T-helper 2 cell (primary cell): ENCODE measurements around the gene TRMT10B.
"Not testable (repeated sequence)": the region's sequence is repeated elsewhere in the genome, so short reads cannot be mapped to it uniquely, and the experiment has no call there.

Experiments
- DNase-seq, 5 experiments: peaks; one replicate each; pipeline versions ENCODE4 v3.0.0 to v3.0.0-alpha.2; 2012 to 2022

The TRMT10B gene

DNA sequence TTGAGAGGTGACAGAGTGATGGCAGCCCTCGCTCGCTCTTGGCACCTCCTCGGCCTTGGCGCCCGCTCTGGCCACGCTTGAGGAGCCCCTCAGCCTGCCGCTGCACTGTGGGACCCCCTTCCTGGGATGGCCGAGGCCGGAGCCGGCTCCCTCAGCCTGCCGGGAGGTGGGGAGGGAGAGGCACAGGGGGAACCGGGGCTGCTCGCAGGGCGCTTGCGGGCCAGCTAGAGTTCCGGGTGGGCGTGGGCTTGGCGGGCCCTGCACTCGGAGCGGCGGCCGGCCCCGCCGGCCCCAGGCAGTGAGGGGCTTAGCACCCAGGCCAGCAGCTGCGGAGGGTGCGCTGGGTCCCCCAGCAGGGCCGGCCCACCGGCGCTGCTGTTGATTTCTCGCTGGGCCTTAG lies 1.9 kb upstream of the TRMT10B start:
- DNase-seq = not testable (repeated sequence)

DNA sequence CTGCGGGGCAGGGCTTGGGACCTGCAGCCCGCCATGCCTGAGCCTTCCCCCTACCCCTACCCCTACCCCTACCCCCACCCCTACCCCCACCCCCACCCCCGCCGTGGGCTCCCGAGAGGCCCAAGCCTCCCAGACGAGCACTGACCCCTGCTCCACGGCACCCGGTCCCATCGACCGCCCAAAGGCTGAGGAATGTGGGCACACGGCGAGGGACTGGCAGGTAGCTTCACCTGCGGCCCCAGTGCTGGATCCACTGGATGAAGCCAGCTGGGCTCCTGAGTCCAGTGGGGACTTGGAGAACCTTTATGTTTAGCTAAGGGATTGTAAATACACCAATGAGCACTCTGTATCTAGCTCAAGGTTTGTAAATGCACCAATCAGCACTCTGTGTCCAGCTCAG lies 1.5 kb upstream of the TRMT10B start:
- not testable (repeated sequence) for DNase-seq

DNA sequence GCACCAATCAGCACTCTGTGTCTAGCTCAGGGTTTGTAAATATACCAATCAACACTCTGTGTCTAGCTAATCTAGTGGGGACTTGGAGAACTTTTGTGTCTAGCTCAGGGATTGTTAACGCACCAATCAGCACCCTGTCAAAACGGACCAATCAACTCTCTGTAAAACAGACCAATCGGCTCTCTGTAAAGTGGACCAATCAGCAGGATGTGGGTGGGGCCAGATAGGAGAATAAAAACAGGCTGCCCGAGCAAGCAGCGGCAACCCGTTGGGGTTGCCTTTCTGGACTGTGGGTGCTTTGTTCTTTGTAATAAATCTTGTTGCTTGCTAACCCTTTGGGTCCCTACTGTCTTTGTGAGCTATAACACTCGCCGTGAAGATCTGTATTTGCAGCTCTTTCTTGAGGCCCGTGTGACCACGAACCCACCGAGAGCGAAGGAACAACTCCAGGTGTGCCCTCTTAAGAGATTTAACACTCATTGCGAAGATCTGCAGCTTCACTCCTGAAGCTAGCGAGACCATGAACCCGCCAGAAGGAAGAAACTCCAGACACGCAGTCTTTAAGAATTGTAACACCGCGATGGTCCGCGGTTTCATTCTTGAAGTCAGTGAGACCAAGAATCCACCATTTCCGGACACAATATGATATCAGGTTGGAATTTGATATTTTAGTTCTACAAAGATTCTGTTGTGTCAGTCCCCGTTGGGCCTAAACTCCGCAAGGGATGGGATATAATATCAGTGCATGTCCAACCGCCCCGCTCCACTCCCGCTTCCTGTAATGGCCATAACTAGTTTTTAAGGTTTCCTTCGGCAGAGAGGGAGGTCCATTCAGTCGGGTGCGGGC lies 740 bp upstream of the TRMT10B start:
- DNase-seq = peak in 1 of 5 experiments; percentile 8

DNA sequence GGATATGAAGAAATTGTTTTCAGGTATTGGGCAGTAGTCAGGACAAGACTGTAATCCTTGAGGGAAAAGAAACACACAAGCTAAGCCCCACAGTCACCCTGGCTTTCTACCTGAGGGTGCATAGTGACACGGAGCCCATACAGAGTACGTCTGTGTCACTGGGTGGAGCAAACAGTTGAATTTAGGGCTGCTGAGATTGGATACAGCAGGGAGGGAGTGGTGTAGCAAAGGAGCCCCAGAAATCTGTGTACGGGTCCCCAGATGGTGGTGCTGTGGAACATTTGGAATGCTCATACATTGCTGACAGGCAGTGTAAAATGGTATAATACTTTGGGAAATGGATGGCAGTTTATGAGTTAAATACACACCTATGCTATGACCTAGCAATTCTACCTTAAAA lies 5.1 kb downstream of the TRMT10B start:
- DNase-seq = no peak

DNA sequence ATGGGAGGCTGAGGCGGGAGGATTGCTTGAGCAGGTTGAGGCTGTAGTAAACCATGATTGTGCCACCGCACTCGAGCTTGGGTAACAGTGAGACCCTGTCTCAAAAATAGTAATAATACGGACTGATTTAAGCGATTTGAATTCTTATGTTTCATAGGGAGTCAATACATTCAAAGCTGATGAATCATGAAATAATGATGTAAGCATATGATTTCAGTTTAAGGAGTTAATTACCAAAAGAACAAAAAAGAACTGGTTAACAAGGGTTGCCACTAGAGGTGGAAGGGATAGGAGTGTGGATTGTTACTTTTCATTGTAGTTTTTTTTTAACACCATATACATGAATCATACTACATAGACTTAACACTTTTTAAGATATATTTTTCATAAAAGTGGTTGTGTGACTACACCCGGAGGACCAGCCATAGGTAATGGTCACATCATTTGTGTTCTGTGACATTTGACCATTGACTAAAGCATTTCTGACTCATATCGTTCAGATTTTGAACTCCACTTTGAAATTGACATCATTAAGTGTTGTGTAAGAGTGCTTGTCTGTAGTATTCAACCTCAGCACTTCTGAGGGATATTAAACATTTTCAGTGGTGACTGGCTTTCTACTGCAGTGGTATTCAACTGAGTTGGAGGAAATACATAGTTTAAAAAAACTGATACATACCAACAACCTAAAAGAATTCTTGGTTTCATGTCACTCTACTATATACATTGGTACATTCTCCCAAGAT lies 7.0 kb downstream of the TRMT10B start:
- DNase-seq = no peak

DNA sequence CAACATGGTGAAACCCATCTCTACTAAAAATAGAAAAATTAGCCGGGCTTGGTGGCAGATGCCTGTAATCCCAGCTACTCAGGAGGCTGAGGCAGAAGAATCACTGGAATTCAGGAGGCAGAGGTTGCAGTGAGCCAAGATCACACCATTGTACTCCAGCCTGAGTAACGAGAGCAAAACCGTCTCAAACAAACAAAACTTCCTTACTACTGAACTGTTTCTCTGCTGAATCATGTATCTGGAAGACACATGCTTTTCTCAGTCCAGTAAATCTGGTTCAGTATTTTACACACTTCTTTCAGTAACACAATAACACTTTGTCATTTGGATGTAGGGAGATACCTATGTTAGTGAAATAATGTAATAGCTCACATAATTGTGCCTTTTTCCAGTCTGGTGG lies 7.9 kb downstream of the TRMT10B start:
- no peak for DNase-seq

DNA sequence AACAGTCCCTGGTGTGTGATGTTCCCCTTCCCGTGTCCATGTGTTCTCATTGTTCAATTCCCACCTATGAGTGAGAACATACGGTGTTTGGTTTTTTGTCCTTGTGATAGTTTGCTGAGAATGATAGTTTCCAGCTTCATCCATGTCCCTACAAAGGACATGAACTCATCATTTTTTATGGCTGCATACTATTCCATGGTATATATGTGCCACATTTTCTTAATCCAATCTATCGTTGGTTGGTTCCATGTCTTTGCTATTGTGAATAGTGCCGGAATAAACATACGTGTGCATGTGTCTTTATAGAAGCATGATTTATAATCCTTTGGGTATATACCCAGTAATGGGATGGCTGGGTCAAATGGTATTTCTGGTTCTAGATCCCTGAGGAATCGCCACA lies 11.7 kb downstream of the TRMT10B start:
- not testable (repeated sequence) for DNase-seq

DNA sequence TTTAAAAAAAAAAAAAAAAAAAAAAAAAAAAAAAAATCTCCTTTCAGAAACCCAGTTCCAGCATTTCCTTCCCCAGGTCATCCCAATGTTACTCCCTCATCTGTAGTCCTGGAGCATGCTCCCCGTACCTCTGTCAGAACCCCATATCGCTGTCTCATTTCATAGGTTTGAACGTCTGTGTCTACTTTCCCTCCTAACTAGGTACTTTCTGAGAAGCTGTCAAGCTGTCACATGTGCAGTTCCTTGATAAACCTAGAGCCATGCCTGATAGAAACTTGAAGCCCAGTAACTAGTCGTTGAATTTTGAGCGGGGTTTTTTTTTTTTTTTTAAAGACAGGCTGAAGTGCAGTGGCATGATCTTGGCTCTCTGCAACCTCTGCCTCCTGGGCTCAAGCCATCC lies 15.7 kb downstream of the TRMT10B start:
- no peak for DNase-seq

DNA sequence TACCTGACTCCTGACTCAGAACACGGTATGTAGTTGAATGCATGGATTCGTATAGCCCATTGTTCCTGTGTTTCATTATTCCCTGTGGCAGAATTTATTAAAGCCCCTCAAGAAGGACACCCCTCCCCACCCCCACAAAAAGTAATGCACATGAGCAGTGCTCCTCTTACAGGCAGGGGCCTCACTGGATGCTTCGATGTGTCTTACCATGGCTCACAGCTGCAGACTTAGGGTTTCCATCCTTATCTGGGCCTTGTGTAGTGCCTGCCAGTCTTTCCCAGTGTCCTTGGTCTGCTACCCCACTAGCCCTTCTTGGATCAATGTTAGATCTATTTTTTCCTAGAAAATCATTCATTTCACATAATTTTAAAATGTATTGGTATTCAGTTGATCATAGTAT lies 16.4 kb downstream of the TRMT10B start:
- no peak for DNase-seq

DNA sequence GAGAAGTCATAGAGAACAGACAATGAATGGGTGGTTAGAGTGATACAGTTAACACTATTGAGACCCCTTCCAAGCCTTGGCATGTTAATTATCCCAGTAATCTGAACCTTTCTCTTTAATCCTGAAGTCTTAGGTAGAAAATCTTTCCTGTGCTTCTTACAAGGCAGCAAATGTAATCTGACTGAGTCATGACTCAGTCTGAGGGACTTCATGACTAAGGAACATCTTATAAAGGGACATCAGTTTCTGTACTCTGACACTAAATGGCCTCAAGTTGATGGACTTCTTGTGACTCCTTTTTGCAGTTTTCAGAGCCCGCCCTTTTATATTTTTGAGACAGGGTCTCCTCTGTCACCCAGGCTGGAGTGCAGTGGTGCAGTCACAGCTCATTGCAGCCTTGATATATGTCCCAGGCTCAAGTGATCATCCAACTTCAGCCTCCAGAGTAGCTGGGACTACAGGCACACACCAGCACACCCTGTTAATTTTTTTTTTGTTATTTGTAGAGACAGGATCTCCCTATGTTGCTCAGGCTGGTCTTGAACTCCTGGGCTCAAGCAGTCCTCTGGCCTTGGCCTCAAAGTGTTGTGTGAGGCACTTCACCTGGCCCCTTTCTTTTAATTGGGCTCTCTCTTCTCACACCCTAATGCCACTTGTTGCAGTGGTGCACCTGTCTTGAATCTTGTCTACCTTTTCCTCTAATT lies 21.8 kb downstream of the TRMT10B start:
- no peak for DNase-seq

DNA sequence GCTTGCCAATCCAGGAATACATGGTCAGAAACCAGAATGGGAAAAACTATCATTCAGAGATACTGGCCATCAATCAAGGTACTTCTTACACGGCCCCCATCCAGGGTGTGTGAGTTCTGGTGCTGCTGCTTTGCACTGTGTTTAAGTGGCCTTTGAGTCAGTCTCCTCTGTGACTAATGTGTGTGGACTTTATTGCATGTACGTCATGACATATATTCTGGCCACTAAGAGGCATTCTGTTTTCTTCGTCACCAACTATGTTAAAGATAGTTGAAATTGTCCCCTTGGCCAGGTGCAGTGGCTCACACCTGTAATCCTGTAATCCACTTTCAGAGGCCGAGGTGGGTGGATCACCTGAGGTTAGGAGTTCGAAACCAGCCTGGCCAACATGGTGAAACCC lies 22.7 kb downstream of the TRMT10B start:
- no peak for DNase-seq

DNA sequence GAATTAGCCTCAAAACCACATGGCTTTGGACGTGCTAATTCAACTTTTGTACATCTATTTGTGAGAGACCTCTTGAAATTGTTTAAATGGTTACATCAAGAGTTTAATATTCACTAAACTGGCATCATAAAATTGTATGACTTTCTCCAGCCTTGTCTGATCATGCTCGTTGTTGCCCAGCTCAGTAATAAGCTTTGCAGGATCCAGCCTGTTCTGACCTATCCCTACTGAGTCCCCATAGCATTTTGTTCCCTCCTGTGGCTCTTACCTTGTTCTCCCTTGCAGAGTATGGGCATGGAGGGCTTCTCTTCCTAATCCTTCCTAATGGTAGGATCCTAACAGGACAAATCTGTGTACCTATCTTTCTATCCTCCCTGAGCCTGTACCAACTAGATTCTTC lies 24.9 kb downstream of the TRMT10B start:
- DNase-seq = no peak

DNA sequence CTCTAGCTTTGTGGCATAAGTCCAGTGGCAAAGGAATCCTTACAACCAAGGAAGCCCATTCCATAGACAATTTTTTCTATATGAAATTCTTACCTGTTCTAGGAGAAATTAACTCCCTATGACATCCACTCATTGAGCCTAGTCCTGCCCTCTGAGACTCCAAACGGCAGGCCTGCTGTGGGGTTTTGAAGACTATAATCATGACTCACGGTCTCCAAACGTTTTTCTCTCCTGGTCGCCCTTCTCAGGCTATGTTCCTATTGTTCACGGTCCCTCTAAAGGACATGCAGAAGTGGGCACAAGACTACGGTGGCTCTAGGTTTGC lies 30.6 kb downstream of the TRMT10B start:
- DNase-seq = no peak

DNA sequence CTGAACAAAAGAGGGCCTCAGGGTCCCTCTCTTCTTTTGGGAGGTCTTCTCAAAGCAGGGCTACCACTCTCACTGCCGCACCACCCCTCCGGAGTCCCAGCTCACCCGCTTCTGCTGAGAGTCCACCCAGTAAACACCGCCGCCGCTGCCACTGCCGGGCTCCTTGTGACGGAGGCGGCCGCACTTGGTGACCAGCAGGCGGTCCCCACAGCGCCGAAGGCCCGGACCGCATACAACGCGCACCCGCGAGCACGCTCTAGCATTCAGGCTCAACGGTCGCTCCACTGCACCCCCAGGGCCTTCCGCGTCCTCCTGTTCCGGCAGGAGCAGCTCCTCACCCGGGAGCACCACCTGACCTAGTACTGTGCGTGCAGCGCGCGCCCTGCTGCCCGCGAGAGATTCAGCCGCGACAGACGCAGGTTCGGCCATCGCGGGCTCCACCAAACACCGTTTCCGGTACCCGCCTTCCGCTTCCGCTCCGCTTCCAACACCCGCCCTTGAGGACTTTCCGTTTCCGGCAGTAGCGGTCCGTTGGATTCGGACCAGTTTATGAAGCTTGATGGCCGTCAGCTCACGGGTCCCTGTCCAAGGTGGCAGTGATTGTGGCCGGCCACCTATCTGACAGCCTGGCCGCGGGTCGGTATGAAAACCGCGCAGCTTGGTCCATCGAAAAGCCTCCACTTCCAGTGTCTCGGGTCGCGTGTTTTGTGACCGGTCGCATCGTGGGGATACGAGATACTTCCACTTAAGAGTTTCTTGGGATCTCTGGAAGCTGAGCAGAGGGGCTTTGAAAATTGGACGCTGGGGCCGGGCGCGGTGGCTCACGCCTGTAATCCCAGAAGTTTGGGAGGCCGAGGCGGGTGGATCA lies 31.2 kb downstream of the TRMT10B start, which contains the start of gene EXOSC3:
EXOSC3 (minus strand) TSS at position 449 of the 868 bp plus-strand sequence; CDS start at position 429, 20 bp downstream.
- peak; percentile 65 to 93 (median 77) for DNase-seq

DNA sequence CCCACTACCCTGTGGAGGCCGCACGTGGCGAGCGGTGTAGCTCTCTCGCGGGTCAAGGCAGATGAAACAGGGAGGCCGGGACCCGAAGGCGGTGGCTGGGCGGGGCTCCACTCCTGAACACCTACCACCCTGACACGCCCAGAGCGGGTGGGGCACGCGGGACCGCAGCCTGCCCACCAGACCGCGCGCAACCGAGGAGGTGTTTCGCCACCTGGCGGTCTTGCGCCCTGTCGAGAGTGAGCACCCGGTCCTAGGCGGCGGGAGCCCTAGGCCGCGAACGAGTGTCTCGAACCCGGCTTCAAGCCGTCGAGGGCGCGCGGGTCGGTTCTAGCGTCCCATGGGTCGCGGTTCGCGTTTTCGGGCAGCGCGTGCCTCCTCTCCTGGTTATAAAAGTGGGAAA lies 33.5 kb downstream of the TRMT10B start:
- DNase-seq = no peak

DNA sequence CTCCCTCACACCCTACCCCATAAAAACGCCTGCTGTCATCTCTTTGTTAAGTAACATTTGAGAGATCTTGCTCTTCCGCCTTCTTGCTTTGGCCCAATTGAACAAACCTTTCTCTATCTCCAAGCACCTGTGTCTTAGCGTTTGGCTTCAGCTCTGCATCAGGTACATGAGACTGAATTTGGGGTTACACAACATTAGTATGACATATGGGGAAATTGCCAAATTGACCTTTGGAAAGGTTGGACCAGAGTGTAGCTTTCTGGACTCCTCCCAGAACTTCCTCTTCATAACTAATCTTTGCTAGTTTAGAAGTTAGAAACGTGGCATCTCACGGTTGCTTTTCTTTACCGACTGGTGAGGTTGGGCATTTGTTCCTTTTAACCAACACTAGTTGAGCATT lies 34.7 kb downstream of the TRMT10B start:
- DNase-seq = no peak

DNA sequence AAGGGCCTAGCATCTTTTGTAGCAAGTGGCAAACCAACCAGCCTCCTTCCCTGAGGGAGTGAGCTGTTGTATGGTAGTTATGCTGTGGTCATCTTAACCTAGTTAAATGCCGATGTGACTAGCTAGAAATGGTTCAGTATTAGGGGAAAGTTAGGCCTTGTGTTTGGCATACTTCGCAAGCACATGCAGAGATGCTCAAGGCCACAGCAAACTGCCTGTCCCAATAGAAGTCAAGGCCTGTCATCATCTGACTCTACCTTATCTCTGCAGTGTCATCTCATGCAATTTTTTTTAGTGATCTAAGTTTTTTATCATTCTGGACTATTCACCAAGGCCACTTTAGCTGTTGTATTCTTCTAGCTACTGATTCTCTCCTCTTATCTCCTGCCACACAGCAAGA lies 36.5 kb downstream of the TRMT10B start:
- DNase-seq = no peak

DNA sequence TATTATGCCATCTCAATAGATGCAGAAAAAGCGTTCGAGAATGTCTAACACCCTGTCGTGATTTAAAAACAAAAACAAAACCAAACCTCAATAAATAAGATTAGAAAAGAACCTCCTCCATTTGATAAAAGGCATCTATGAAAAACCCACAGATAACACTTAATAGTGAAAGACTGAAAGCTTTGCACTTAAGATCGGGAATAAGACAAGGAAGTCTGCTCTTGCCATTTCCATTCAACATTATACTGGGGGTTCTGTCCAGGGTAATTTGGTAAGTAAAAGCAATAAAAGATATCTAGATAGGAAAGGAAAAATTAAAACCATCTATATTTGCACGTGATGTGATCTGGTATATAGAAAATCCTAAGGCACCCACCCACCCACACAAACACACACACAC lies 38.5 kb downstream of the TRMT10B start:
- no peak for DNase-seq

DNA sequence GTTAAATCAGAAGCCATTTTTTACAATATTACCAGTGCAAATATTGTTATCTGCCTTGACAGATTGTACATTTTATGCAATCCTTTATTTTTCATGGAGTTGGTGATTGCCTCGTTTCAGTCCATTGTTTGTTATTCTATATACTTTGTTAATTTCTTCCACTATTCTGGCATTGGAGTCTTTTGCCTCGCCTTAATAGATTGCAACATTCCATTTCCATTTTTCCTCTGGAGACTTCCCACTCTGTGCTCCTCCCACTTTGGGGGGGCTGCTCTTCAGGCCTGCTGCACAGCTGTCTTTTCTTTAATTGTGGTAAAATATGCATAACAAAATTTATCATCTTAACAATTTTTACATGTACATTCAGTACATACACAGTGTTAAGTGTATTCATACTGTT lies 42.6 kb downstream of the TRMT10B start:
- DNase-seq = no peak

DNA sequence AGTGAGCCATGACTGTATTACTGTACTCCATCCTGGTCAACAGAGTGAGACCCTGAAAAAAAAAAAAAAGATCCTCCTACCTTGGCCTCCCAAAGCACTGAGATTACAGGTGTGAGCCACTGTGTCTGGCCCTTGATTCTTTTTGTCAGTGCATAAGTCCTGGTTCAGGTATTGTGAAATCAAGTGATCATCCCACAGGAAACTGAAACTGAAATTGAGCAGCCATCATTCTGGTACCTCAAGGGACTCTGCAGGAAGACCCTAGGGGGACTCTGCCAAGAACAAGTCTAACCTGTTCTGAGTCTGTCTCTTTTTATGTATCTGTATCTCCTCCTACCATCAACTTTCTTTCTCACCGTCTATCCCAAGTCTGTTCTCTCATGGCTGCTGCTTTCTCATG lies 45.1 kb downstream of the TRMT10B start:
- no peak for DNase-seq

DNA sequence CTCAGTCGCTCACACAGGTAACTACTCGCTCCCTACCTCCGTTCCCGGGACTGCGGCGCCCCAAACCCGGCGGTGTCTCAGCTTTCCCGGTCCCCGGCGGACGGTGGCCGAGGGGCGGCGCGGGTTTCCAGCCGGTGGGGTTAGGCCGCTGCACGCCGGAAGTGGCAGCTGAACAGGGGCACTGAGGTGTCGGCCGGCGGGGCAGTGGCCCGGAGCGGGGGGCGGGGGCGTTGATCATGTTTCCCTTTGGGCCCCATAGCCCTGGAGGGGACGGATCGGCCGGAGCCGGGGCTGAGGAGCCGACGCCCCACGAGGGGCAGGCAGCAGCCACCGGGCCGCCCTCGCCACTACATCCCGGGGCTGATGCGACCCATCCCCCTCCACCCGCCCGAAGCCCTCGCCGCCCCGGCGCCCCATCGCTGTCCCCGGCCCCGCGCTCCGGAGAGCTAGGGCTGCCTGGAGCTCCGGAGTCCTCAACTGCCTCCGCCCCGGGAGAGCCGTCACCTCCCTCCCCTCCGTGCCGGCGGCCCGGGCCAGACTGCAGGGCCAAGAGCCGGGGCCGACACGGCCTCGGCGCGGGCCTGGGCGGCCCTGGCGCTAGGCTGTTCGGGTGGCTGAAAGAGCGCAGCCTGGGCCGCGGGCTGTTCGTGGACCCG lies 47.2 kb downstream of the TRMT10B start, which contains the start of gene DCAF10:
DCAF10 (plus strand) TSS at position 167 of the 656 bp plus-strand sequence; CDS start at position 237, 70 bp downstream.
- peak; percentile 78 to 91 (median 84) for DNase-seq
